ENCODE data around the gene C13orf46.

GRCh38 chr13:113923376-113924063, 50.4 kb downstream of the C13orf46 start:
- TF ChIP-seq POLR2AphosphoS5 (IDR thresholded peaks at IDR 0.05; ENCODE audit: low read depth, low read length) (no peak), POLR2A (IDR thresholded peaks at IDR 0.05; ENCODE audit: low read depth, low read length) (no peak), TAF1 (IDR thresholded peaks at IDR 0.05; ENCODE audit: borderline replicate concordance, low read depth, low read length) (no peak)

All from GM12892 (cell line).